Measurements from ENCODE around the gene TSR3. TPM values are rescaled to one million over a fixed set of nuclear protein-coding genes. Genes with fewer than 3 reads are reported as not detected.

The TSR3 gene
- total and polyA plus RNA-seq, 4 donors = 20.3 to 29.9 (median 28.9) TPM

- no peak overlapping the region for H3K9ac ChIP-seq (ENCODE audit: low read depth in 1 of 2, low read length in 2 of 2)
- peaks cover 9 to 44% (median 34%) of the 10 kb centered on the region in 4 donors for H3K4me1 ChIP-seq (ENCODE audit: control insufficient read depth in 4 of 4, insufficient read depth in 4 of 4, low read length in 3 of 4)
- peaks cover 19 to 36% (median 24%) of the 10 kb centered on the region in 4 donors for H3K36me3 ChIP-seq (ENCODE audit: control insufficient read depth in 4 of 4, insufficient read depth in 3 of 4, low read depth in 1 of 4, low read length in 3 of 4)
- no peaks in the 10 kb centered on the region for H3K9me3 ChIP-seq (ENCODE audit: control insufficient read depth in 4 of 4, low read length in 3 of 4)
- H3K4me3 ChIP-seq (ENCODE audit: low read depth in 1 of 3, low read length in 3 of 3) = no peak overlapping the region
- TF ChIP-seq RAD21 (IDR thresholded peaks at IDR 0.05) (no peak), HNF4G (IDR thresholded peaks at IDR 0.05) (no peak), EGR1 (IDR thresholded peaks at IDR 0.05; ENCODE audit: low read depth in 2 of 2) (no peak), FOXA1 (IDR thresholded peaks at IDR 0.05) (no peak), JUND (IDR thresholded peaks at IDR 0.05) (no peak), ZBTB33 (IDR thresholded peaks at IDR 0.05) (no peak), FOXA2 (IDR thresholded peaks at IDR 0.05) (no peak), TAF1 (conservative IDR thresholded peaks at IDR 0.05) (no peak)
- TF ChIP-seq, protein P1, sequence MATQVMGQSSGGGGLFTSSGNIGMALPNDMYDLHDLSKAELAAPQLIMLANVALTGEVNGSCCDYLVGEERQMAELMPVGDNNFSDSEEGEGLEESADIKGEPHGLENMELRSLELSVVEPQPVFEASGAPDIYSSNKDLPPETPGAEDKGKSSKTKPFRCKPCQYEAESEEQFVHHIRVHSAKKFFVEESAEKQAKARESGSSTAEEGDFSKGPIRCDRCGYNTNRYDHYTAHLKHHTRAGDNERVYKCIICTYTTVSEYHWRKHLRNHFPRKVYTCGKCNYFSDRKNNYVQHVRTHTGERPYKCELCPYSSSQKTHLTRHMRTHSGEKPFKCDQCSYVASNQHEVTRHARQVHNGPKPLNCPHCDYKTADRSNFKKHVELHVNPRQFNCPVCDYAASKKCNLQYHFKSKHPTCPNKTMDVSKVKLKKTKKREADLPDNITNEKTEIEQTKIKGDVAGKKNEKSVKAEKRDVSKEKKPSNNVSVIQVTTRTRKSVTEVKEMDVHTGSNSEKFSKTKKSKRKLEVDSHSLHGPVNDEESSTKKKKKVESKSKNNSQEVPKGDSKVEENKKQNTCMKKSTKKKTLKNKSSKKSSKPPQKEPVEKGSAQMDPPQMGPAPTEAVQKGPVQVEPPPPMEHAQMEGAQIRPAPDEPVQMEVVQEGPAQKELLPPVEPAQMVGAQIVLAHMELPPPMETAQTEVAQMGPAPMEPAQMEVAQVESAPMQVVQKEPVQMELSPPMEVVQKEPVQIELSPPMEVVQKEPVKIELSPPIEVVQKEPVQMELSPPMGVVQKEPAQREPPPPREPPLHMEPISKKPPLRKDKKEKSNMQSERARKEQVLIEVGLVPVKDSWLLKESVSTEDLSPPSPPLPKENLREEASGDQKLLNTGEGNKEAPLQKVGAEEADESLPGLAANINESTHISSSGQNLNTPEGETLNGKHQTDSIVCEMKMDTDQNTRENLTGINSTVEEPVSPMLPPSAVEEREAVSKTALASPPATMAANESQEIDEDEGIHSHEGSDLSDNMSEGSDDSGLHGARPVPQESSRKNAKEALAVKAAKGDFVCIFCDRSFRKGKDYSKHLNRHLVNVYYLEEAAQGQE (IDR thresholded peaks at IDR 0.05) = no peak
- TF ChIP-seq, protein P2, sequence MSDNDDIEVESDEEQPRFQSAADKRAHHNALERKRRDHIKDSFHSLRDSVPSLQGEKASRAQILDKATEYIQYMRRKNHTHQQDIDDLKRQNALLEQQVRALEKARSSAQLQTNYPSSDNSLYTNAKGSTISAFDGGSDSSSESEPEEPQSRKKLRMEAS (IDR thresholded peaks at IDR 0.05) = no peak
- no peak for DNase-seq (ENCODE audit: low spot score)
- no peak overlapping the region for H3K27ac ChIP-seq (ENCODE audit: low read depth in 1 of 2, low read length in 2 of 2)
- no peaks in the 10 kb centered on the region for H3K27me3 ChIP-seq (ENCODE audit: control insufficient read depth in 4 of 4, insufficient read depth in 4 of 4, low read length in 3 of 4)
- WGBS = 94% methylated on average over 15 of the region's 15 CpGs
Observed at GRCh38 chr16:1312903-1313302, 38.8 kb downstream of the TSR3 start.

- DNase-seq (ENCODE audit: low spot score) = no peak
Observed at GRCh38 chr16:1312467-1312816, 39.2 kb downstream of the TSR3 start.

More at GRCh38 chr16:1312467-1312816, 39.2 kb downstream of the TSR3 start:
- no peak overlapping the region for H3K4me3 ChIP-seq (ENCODE audit: low read depth in 1 of 3, low read length in 3 of 3)
- H3K36me3 ChIP-seq (ENCODE audit: control insufficient read depth in 4 of 4, insufficient read depth in 3 of 4, low read depth in 1 of 4, low read length in 3 of 4) = peaks cover 18 to 32% (median 21%) of the 10 kb centered on the region in 4 donors
- TF ChIP-seq SP1 (IDR thresholded peaks at IDR 0.05) (no peak), HNF4G (IDR thresholded peaks at IDR 0.05) (no peak), GABPA (IDR thresholded peaks at IDR 0.05 in 1 of 2, conservative IDR thresholded peaks at IDR 0.05 in 1 of 2) (no peak), ATF3 (IDR thresholded peaks at IDR 0.05) (no peak), EGR1 (IDR thresholded peaks at IDR 0.05; ENCODE audit: low read depth in 2 of 2) (no peak), NR2F2 (IDR thresholded peaks at IDR 0.05) (no peak), JUND (IDR thresholded peaks at IDR 0.05) (no peak), YY1 (IDR thresholded peaks at IDR 0.05) (no peak), RXRA (IDR thresholded peaks at IDR 0.05) (no peak), ZBTB33 (IDR thresholded peaks at IDR 0.05) (no peak), FOXA1 (IDR thresholded peaks at IDR 0.05) (no peak), RAD21 (IDR thresholded peaks at IDR 0.05) (no peak), FOXA2 (IDR thresholded peaks at IDR 0.05) (no peak)
- TF ChIP-seq, protein P3, sequence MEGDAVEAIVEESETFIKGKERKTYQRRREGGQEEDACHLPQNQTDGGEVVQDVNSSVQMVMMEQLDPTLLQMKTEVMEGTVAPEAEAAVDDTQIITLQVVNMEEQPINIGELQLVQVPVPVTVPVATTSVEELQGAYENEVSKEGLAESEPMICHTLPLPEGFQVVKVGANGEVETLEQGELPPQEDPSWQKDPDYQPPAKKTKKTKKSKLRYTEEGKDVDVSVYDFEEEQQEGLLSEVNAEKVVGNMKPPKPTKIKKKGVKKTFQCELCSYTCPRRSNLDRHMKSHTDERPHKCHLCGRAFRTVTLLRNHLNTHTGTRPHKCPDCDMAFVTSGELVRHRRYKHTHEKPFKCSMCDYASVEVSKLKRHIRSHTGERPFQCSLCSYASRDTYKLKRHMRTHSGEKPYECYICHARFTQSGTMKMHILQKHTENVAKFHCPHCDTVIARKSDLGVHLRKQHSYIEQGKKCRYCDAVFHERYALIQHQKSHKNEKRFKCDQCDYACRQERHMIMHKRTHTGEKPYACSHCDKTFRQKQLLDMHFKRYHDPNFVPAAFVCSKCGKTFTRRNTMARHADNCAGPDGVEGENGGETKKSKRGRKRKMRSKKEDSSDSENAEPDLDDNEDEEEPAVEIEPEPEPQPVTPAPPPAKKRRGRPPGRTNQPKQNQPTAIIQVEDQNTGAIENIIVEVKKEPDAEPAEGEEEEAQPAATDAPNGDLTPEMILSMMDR (IDR thresholded peaks at IDR 0.05; ENCODE audit: low read depth, low read length, missing input control) = no peak
- TF ChIP-seq, protein P2 (IDR thresholded peaks at IDR 0.05) = no peak
- TF ChIP-seq, protein P1 (IDR thresholded peaks at IDR 0.05) = no peak
- H3K4me1 ChIP-seq (ENCODE audit: control insufficient read depth in 4 of 4, insufficient read depth in 4 of 4, low read length in 3 of 4) = peaks cover 9 to 44% (median 34%) of the 10 kb centered on the region in 4 donors
- H3K9me3 ChIP-seq (ENCODE audit: control insufficient read depth in 4 of 4, low read length in 3 of 4) = no peaks in the 10 kb centered on the region
- H3K27me3 ChIP-seq (ENCODE audit: control insufficient read depth in 4 of 4, insufficient read depth in 4 of 4, low read length in 3 of 4) = no peaks in the 10 kb centered on the region
- 85% methylated on average over 16 of the region's 16 CpGs for WGBS
- H3K27ac ChIP-seq (ENCODE audit: low read depth in 1 of 2, low read length in 2 of 2) = no peak overlapping the region
- H3K9ac ChIP-seq (ENCODE audit: low read depth in 1 of 2, low read length in 2 of 2) = no peak overlapping the region

All from liver (tissue), 9 donors.